Measurements from ENCODE around the gene UCK2.

UCK2 gene

DNA sequence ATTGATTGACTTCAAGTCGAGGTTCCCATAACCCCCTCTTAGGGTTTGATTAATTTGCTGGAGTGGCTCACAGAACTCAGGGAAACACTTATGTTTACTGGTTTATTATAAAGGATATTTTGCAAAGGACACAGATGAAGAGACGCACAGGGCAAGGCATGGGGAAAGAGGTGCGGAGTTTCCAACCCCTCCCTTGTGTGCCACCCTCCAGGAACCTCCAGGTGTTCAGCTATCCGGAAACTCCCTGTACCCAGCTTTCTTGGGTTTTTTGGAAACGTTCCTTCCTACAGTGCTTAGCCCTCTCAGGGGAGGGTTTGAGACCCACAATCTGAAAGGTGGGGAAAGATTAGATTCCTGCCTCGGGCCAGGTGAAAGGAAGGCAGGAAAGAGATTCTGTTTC lies 48.2 kb downstream of the UCK2 start:
- TF ChIP-seq, protein P1, sequence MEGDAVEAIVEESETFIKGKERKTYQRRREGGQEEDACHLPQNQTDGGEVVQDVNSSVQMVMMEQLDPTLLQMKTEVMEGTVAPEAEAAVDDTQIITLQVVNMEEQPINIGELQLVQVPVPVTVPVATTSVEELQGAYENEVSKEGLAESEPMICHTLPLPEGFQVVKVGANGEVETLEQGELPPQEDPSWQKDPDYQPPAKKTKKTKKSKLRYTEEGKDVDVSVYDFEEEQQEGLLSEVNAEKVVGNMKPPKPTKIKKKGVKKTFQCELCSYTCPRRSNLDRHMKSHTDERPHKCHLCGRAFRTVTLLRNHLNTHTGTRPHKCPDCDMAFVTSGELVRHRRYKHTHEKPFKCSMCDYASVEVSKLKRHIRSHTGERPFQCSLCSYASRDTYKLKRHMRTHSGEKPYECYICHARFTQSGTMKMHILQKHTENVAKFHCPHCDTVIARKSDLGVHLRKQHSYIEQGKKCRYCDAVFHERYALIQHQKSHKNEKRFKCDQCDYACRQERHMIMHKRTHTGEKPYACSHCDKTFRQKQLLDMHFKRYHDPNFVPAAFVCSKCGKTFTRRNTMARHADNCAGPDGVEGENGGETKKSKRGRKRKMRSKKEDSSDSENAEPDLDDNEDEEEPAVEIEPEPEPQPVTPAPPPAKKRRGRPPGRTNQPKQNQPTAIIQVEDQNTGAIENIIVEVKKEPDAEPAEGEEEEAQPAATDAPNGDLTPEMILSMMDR (conservative IDR thresholded peaks at IDR 0.05; ENCODE audit: control insufficient read depth, insufficient read depth, low read depth, low read length), result no peak
- H3K4me3 ChIP-seq (ENCODE audit: control insufficient read depth, low read depth, low read length), result no peak overlapping the region

DNA sequence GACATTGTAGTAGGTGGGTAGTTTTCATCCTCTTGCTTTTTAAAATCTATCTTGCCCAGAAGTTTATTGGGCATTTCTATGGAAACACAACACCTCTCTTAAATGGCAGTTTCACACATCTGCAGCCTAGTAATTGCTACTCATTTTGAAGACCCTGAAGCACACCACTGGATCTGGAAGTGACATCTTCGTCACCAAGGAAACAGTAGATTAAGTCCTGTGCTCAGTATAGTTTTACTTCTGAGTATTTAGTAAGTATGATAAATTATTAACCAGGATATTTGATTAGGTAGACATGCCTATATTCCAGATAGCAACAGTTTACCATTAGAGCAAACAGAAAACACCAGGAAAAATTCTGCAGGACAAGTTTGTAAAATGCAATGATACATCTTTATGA lies 48.7 kb downstream of the UCK2 start:
- no peak overlapping the region for H3K4me3 ChIP-seq (ENCODE audit: control insufficient read depth, low read depth, low read length)
- TF ChIP-seq, protein P1 (conservative IDR thresholded peaks at IDR 0.05; ENCODE audit: control insufficient read depth, insufficient read depth, low read depth, low read length), result no peak
- DNase-seq (ENCODE audit: low read depth), result no peak

More for the DNA sequence above, 48.2 kb downstream of the UCK2 start:
- no peak for DNase-seq (ENCODE audit: low read depth)

- TF ChIP-seq, protein P1 (conservative IDR thresholded peaks at IDR 0.05; ENCODE audit: control insufficient read depth, insufficient read depth, low read depth, low read length), result no peak
- no peak for DNase-seq (ENCODE audit: low read depth)
- H3K4me3 ChIP-seq (ENCODE audit: control insufficient read depth, low read depth, low read length), result no peak overlapping the region
Measured at GRCh38 chr1:165877411-165877810, 50.0 kb downstream of the UCK2 start.

DNA sequence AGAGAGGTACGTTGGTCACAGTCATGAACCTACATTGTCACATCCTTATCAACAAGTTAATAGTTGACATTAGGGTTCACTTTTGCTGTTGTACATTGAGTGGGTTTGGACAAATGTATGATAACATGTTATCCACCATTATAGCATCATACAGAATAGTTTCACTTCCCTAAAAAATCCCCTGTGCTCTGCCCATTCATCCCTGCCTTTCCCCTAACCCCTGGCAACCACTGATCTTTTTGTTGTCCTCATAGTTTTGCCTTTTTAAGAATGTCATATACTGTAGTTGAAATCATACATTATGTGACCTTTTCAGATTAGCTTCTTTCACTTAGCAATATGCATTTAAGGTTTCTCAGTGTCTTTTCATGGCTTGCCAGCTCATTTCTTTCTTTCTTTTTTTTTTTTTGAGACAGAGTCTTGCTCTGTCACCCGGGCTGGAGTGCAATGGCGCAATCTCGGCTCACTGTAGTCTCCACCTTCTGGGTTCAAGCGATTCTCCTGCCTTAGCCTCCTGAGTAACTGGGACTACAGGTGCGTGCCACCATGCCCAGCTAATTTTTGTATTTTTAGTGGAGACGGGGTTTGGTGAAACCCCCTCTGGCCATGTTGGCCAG lies 50.6 kb downstream of the UCK2 start:
- DNase-seq (ENCODE audit: low read depth), result no peak
- H3K4me3 ChIP-seq (ENCODE audit: control insufficient read depth, low read depth, low read length), result no peak overlapping the region
- TF ChIP-seq, protein P1 (conservative IDR thresholded peaks at IDR 0.05; ENCODE audit: control insufficient read depth, insufficient read depth, low read depth, low read length), result no peak

DNA sequence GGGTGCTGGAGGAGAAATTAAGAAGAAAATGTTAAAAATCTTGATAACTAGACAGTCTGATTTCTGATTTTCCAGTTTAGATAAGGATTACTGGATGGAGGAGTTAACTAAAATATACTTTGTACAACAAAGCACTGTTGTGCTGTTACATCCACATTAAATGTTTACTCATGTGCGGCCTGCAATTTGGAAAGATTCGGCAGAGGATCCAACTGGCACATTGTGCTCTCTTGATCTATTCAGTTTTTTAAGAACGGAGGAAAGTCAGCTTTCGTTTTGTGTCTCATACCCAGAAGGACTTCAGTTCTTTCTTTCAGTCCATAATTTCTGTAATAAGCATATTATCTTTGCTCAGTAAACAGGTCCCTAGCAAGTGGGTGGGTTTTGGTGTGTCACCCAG lies 52.5 kb downstream of the UCK2 start:
- no peak for DNase-seq (ENCODE audit: low read depth)
- TF ChIP-seq, protein P1 (conservative IDR thresholded peaks at IDR 0.05; ENCODE audit: control insufficient read depth, insufficient read depth, low read depth, low read length), result no peak
- no peak overlapping the region for H3K4me3 ChIP-seq (ENCODE audit: control insufficient read depth, low read depth, low read length)

DNA sequence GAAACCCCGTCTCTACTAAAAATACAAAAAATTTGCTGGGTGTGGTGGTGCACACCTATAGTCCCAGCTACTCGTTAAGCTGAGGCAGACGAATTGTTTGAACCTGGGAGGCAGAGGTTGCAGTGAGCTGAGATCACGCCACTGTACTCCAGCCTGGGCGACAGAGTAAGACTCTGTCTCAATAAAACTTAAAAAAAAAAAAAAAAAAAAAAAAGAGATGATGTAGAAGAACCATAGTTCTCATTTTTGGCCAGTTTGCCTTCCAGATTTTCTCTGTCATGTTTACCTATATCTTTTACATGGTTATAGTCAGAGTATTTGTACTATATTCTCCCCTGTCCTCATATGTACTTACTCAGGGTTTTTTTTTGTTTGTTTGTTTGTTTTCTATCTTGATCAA lies 53.6 kb downstream of the UCK2 start:
- H3K4me3 ChIP-seq (ENCODE audit: control insufficient read depth, low read depth, low read length), result no peak overlapping the region
- no peak for DNase-seq (ENCODE audit: low read depth)
- TF ChIP-seq, protein P1 (conservative IDR thresholded peaks at IDR 0.05; ENCODE audit: control insufficient read depth, insufficient read depth, low read depth, low read length), result no peak

Data from fibroblast of mammary gland (primary cell).